ENCODE measurements around the gene SLC39A1. TPM values are rescaled to one million over a fixed set of nuclear protein-coding genes. Genes with fewer than 3 reads are reported as not detected.

Gene SLC39A1
- total and polyA plus RNA-seq, 2 donors (not counting 3 experiments of a cell fraction or from before 2014, with no cell fraction given) = 75.8 to 98.0 TPM

DNA sequence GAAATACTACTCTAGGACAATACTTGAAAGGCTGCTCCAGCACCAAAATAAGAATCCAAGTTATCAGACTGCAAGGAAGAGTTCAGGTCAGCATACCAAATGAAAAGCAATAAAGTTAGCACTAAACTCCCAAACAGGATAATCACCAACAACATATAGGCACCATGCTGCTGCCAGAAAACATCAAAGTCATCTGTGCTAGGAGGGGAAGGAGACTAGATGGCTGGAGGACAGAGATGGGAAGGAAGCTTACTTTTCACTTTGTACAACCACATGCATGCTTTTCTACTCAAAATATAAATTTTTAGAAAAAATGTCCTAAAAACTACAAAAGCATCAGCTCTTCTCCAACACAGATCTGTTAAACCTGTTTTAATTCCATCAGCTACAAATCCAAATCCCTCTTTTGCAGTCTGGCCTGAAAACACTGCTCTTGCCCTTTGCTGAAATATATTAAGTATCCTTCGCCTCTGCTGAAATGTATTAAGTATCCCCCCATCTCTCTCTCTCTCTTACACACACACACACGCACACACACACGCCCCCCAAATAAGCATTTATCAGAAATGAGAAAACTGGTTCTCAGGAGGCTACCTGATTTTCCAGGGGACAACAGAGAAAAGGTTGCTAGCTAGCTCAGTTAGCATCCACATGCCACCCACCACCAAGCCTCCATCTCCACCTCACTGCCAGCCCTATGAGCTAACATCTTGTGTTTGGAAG is 42.1 kb downstream of the SLC39A1 start:
- H3K9me3 ChIP-seq (replicated peaks; ENCODE audit: control insufficient read depth, insufficient read depth, low read length) = no peaks in the 10 kb centered on the region
- H3K79me2 ChIP-seq (ENCODE audit: control insufficient read depth, insufficient read depth, low read length) = peaks cover 60% of the 10 kb centered on the region
- BruUV-seq (replicated peaks) = no TSS peak
- intact Hi-C loops (cut with micrococcal nuclease) = no loop called here
- DNase-seq (ENCODE audit: low read depth, low spot score) = peak; percentile 8
- H3K36me3 ChIP-seq (ENCODE audit: control insufficient read depth in 2 of 2, extremely low read depth in 1 of 2, insufficient read depth in 2 of 2, low read length in 2 of 2) = peaks cover 0 to 3% of the 10 kb centered on the region in 2 experiments
- H3K27ac ChIP-seq (ENCODE audit: insufficient read depth, low read depth, low read length) = no peak overlapping the region
- ChIA-PET CTCF (interaction anchor here (0.6 to 3.4 kb wide), 11 partner anchors 10 to 123 kb away, joined by 3 to 25 read pairs (median 4); partner anchors contain the start of genes DENND4B and RAB13), POLR2A (interaction anchor here (1.2 kb wide), 1 partner anchor 40 kb away, joined by 3 read pairs; no protein-coding TSS in a partner anchor)
- no peaks in the 10 kb centered on the region for H3K27me3 ChIP-seq (ENCODE audit: control insufficient read depth in 2 of 2, insufficient read depth in 2 of 2, low read length in 2 of 2)
- H3K4me2 ChIP-seq (ENCODE audit: insufficient read depth, low read length) = peak overlapping the region; percentile 71
- peak; percentile 26 for FAIRE-seq
- H3K4me1 ChIP-seq (ENCODE audit: control insufficient read depth, extremely low read depth, insufficient read depth, low read length) = peaks cover 22% of the 10 kb centered on the region
- TF ChIP-seq GATA2 (IDR thresholded peaks at IDR 0.05; ENCODE audit: insufficient read depth, insufficient read length, low read depth, low read length) (no peak), POLR2AphosphoS5 (IDR thresholded peaks at IDR 0.05; ENCODE audit: insufficient read depth, low read depth, low read length) (no peak), POLR2A (IDR thresholded peaks at IDR 0.05; ENCODE audit: low read depth, low read length) (no peak), FOS (IDR thresholded peaks at IDR 0.05; ENCODE audit: borderline replicate concordance, insufficient read depth, low read length) (no peak), JUN (IDR thresholded peaks at IDR 0.05; ENCODE audit: borderline replicate concordance, insufficient read depth, insufficient read length, low read depth) (no peak), EZH2 (IDR thresholded peaks at IDR 0.05; ENCODE audit: borderline replicate concordance, low read depth, low read length, severe bottlenecking) (no peak), MYC (IDR thresholded peaks at IDR 0.05; ENCODE audit: low read depth, low read length) (no peak)
- TF ChIP-seq, protein P1, sequence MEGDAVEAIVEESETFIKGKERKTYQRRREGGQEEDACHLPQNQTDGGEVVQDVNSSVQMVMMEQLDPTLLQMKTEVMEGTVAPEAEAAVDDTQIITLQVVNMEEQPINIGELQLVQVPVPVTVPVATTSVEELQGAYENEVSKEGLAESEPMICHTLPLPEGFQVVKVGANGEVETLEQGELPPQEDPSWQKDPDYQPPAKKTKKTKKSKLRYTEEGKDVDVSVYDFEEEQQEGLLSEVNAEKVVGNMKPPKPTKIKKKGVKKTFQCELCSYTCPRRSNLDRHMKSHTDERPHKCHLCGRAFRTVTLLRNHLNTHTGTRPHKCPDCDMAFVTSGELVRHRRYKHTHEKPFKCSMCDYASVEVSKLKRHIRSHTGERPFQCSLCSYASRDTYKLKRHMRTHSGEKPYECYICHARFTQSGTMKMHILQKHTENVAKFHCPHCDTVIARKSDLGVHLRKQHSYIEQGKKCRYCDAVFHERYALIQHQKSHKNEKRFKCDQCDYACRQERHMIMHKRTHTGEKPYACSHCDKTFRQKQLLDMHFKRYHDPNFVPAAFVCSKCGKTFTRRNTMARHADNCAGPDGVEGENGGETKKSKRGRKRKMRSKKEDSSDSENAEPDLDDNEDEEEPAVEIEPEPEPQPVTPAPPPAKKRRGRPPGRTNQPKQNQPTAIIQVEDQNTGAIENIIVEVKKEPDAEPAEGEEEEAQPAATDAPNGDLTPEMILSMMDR (IDR thresholded peaks at IDR 0.05; ENCODE audit: extremely low read depth in 1 of 2, insufficient read depth in 1 of 2, low read depth in 1 of 2, low read length in 2 of 2) = no peak
- TF ChIP-seq, protein P2, sequence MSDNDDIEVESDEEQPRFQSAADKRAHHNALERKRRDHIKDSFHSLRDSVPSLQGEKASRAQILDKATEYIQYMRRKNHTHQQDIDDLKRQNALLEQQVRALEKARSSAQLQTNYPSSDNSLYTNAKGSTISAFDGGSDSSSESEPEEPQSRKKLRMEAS (IDR thresholded peaks at IDR 0.05; ENCODE audit: insufficient read depth, insufficient read length) = no peak
- H4K20me1 ChIP-seq (replicated peaks; ENCODE audit: control insufficient read depth, extremely low read depth, insufficient read depth, low read length) = peaks cover 23% of the 10 kb centered on the region
- no peaks in the 10 kb centered on the region for H3K9me1 ChIP-seq (replicated peaks; ENCODE audit: control insufficient read depth, extremely low read depth, insufficient read depth, low read length)
- H2AFZ ChIP-seq (ENCODE audit: low read depth, low read length) = no peak overlapping the region
- no peak overlapping the region for H3K9ac ChIP-seq (replicated peaks; ENCODE audit: extremely low read depth, insufficient read depth, low read length)
- dilution Hi-C loops (cut with MboI; ENCODE audit: extremely low pct_ligation_motif_present, low sequenced_read_pairs) = no loop called here
- peak overlapping the region; percentile 67 to 91 (median 85) for H3K4me3 ChIP-seq (replicated peaks in 1 of 3; ENCODE audit: insufficient read depth in 1 of 3, low read depth in 1 of 3, low read length in 3 of 3)
